ENCODE data around the gene TFRC. TPM values are rescaled to one million over a fixed set of nuclear protein-coding genes. Genes with fewer than 3 reads are reported as not detected.

Gene TFRC
- total RNA-seq, 1 experiment from 2014 or later = 261 TPM

DNA sequence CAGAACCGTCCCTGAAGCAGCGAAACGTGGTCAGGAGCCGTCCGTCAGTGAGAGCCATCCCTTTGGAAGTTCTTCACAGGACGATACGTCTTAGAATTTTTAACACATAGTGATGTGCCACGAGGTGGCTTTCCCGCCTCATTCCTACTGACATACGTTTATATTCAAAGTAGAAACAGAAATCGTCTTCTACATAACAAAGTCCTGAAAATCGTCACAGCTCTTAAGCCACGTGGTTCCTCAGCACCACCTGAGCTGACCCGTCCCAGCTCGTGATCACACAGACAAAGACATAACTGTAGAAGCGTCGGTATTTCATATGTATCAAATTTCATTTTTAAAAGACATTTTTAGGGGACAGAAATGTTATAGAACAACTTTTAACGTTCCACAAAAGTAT, 73.5 kb downstream of the TFRC start:
- DNase-seq (ENCODE audit: low read depth, low spot score) = no peak
- no TSS peak for BruUV-seq (replicated peaks)
- no peak overlapping the region for H2AFZ ChIP-seq (ENCODE audit: low read depth, low read length, poor library complexity, severe bottlenecking)

More for the DNA sequence above, 73.5 kb downstream of the TFRC start:
- H4K20me1 ChIP-seq (ENCODE audit: insufficient read depth) = no peaks in the 10 kb centered on the region
- no peaks in the 10 kb centered on the region for H3K79me2 ChIP-seq (ENCODE audit: insufficient read depth, low read length)
- H3K27me3 ChIP-seq (ENCODE audit: insufficient read depth, low read length) = peaks cover 2% of the 10 kb centered on the region; the same call in 1 of the 2 replicates
- no peak overlapping the region for H3K9ac ChIP-seq (ENCODE audit: low read length)
- H3K9me2 ChIP-seq (ENCODE audit: insufficient read depth) = no peaks in the 10 kb centered on the region
- intact Hi-C loops (cut with micrococcal nuclease) = no loop called here
- RAD21 ChIA-PET (ENCODE audit: low non-redundant PET in 1 of 2, low total read pairs in 2 of 2, uncharacterized antibody in 2 of 2, unreplicated experiment in 2 of 2) = no interaction called here
- CTCF ChIA-PET = no interaction called here
- POLR2A ChIA-PET = interaction anchor here (0.5 kb wide), 1 partner anchor 154 kb away, joined by 4 read pairs; no protein-coding TSS in a partner anchor
- H3K4me3 ChIP-seq (replicated peaks in 1 of 2; ENCODE audit: low read depth in 1 of 2, low read length in 2 of 2) = no peak overlapping the region
- no peaks in the 10 kb centered on the region for H3K36me3 ChIP-seq (ENCODE audit: control insufficient read depth in 1 of 2, insufficient read depth in 2 of 2, low read length in 2 of 2)
- no peaks in the 10 kb centered on the region for H3K9me3 ChIP-seq (ENCODE audit: control insufficient read depth in 1 of 2, insufficient read depth in 1 of 2, low read depth in 1 of 2, low read length in 2 of 2)
- no peak overlapping the region for H3K4me2 ChIP-seq (ENCODE audit: low read length)
- no peak overlapping the region for H3K27ac ChIP-seq (ENCODE audit: low read depth, low read length)
- ATAC-seq = no peak
- TF ChIP-seq SP1 (IDR thresholded peaks at IDR 0.05; ENCODE audit: low read depth) (no peak), CBX3 (IDR thresholded peaks at IDR 0.05; ENCODE audit: low read depth) (no peak), ELF1 (IDR thresholded peaks at IDR 0.05; ENCODE audit: borderline replicate concordance, low read depth) (no peak), ZNF274 (IDR thresholded peaks at IDR 0.05; ENCODE audit: low read depth, low read length) (no peak), POLR2AphosphoS5 (IDR thresholded peaks at IDR 0.05; ENCODE audit: low read depth, low read length) (no peak), EGR1 (IDR thresholded peaks at IDR 0.05; ENCODE audit: low read depth) (no peak), YY1 (IDR thresholded peaks at IDR 0.05; ENCODE audit: extremely low read depth, insufficient replicate concordance, low read depth, low read length) (no peak), SRF (IDR thresholded peaks at IDR 0.05; ENCODE audit: low read depth) (no peak), FOSL1 (IDR thresholded peaks at IDR 0.05; ENCODE audit: low read depth) (no peak), RAD21 (IDR thresholded peaks at IDR 0.05; ENCODE audit: low read depth) (no peak), CEBPB (IDR thresholded peaks at IDR 0.05; ENCODE audit: low read depth) (no peak), JUND (IDR thresholded peaks at IDR 0.05) (no peak), EZH2phosphoT487 (IDR thresholded peaks at IDR 0.05; ENCODE audit: borderline replicate concordance) (no peak), POLR2A (IDR thresholded peaks at IDR 0.05; ENCODE audit: borderline replicate concordance, extremely low read depth, insufficient read depth, insufficient read length) (no peak), TCF7L2 (IDR thresholded peaks at IDR 0.05; ENCODE audit: borderline replicate concordance, extremely low read depth, insufficient read depth, insufficient read length) (no peak)
- TF ChIP-seq, protein P1, sequence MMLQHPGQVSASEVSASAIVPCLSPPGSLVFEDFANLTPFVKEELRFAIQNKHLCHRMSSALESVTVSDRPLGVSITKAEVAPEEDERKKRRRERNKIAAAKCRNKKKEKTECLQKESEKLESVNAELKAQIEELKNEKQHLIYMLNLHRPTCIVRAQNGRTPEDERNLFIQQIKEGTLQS (IDR thresholded peaks at IDR 0.05) = no peak
- TF ChIP-seq, protein P2, sequence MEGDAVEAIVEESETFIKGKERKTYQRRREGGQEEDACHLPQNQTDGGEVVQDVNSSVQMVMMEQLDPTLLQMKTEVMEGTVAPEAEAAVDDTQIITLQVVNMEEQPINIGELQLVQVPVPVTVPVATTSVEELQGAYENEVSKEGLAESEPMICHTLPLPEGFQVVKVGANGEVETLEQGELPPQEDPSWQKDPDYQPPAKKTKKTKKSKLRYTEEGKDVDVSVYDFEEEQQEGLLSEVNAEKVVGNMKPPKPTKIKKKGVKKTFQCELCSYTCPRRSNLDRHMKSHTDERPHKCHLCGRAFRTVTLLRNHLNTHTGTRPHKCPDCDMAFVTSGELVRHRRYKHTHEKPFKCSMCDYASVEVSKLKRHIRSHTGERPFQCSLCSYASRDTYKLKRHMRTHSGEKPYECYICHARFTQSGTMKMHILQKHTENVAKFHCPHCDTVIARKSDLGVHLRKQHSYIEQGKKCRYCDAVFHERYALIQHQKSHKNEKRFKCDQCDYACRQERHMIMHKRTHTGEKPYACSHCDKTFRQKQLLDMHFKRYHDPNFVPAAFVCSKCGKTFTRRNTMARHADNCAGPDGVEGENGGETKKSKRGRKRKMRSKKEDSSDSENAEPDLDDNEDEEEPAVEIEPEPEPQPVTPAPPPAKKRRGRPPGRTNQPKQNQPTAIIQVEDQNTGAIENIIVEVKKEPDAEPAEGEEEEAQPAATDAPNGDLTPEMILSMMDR (IDR thresholded peaks at IDR 0.05 in 2 of 3, conservative IDR thresholded peaks at IDR 0.05 in 1 of 3; ENCODE audit: borderline replicate concordance in 1 of 3, insufficient read depth in 1 of 3, low read depth in 2 of 3, low read length in 2 of 3) = no peak
- TF ChIP-seq, protein P3, sequence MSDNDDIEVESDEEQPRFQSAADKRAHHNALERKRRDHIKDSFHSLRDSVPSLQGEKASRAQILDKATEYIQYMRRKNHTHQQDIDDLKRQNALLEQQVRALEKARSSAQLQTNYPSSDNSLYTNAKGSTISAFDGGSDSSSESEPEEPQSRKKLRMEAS (IDR thresholded peaks at IDR 0.05) = no peak
- TF ChIP-seq, protein P4, sequence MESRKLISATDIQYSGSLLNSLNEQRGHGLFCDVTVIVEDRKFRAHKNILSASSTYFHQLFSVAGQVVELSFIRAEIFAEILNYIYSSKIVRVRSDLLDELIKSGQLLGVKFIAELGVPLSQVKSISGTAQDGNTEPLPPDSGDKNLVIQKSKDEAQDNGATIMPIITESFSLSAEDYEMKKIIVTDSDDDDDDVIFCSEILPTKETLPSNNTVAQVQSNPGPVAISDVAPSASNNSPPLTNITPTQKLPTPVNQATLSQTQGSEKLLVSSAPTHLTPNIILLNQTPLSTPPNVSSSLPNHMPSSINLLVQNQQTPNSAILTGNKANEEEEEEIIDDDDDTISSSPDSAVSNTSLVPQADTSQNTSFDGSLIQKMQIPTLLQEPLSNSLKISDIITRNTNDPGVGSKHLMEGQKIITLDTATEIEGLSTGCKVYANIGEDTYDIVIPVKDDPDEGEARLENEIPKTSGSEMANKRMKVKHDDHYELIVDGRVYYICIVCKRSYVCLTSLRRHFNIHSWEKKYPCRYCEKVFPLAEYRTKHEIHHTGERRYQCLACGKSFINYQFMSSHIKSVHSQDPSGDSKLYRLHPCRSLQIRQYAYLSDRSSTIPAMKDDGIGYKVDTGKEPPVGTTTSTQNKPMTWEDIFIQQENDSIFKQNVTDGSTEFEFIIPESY (IDR thresholded peaks at IDR 0.05; ENCODE audit: extremely low read depth, insufficient replicate concordance, low read length) = no peak
- no peaks in the 10 kb centered on the region for H3K4me1 ChIP-seq (ENCODE audit: control insufficient read depth in 1 of 2, insufficient read depth in 2 of 2, low read length in 2 of 2)
